ENCODE measurements around the gene MYL5.

DNA sequence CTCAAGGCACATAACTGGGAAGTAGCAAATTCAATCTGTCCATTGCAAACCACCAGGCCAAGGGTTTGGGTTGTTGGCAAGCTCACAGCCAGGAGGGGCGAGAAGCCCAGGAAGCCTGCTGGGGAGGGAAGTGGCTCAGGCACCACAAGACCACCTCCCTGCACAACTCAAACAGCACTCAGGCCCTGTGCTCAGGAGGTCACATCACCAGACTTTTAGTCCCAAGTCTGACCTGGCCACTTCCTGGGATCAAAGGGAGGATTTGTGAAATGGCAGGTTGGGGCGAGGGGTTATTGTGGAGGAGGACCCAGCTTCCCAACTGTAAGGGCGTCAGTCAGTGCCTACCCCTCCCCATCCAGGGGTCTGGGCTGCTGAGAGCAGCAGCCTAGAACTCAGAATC lies 2.6 kb upstream of the MYL5 start:
- TF ChIP-seq GATA2 (IDR thresholded peaks at IDR 0.05; ENCODE audit: low read depth, low read length) (no peak), GATA3 (IDR thresholded peaks at IDR 0.05; ENCODE audit: low read depth, low read length) (no peak)
